ENCODE measurements around the gene KLK12.

The KLK12 gene

GRCh38 chr19:51078731-51079130 is 43.9 kb upstream of the KLK12 start:
- DNase-seq = no peak
- H3K4me1 ChIP-seq (ENCODE audit: control extremely low read depth in 1 of 4, control insufficient read depth in 4 of 4, insufficient read depth in 4 of 4, low read length in 3 of 4) = no peaks in the 10 kb centered on the region
- H3K27ac ChIP-seq (ENCODE audit: insufficient read depth in 1 of 2, low read depth in 1 of 2, low read length in 2 of 2, poor library complexity in 1 of 2, severe bottlenecking in 2 of 2) = no peak overlapping the region
- no peaks in the 10 kb centered on the region for H3K36me3 ChIP-seq (ENCODE audit: control insufficient read depth in 4 of 4, insufficient read depth in 4 of 4, low read length in 3 of 4)
- H3K27me3 ChIP-seq (replicated peaks in 2 of 5; ENCODE audit: control insufficient read depth in 4 of 5, insufficient read depth in 5 of 5, low read length in 4 of 5) = peaks cover 0 to 18% (median 2%) of the 10 kb centered on the region in 5 experiments
- CTCF ChIA-PET = no interaction called here
- peaks cover 0 to 7% (median 1%) of the 10 kb centered on the region in 5 experiments for H3K9me3 ChIP-seq (ENCODE audit: control extremely low read depth in 1 of 5, control insufficient read depth in 4 of 5, insufficient read depth in 2 of 5, low read depth in 1 of 5, low read length in 4 of 5)
- no peak overlapping the region for H3K4me3 ChIP-seq (ENCODE audit: control insufficient read depth in 1 of 7, extremely low read depth in 1 of 7, insufficient read depth in 4 of 7, low read depth in 2 of 7, low read length in 6 of 7)
- POLR2A ChIA-PET = no interaction called here
- 94% methylated on average over 5 of the region's 6 CpGs for WGBS (ENCODE audit: insufficient coverage)

- POLR2A ChIA-PET = no interaction called here
- Histone ChIP-seq H3K4me1 (ENCODE audit: control extremely low read depth in 1 of 4, control insufficient read depth in 4 of 4, insufficient read depth in 4 of 4, low read length in 3 of 4) (no peaks in the 10 kb centered on the region), H3K27ac (ENCODE audit: insufficient read depth in 1 of 2, low read depth in 1 of 2, low read length in 2 of 2, poor library complexity in 1 of 2, severe bottlenecking in 2 of 2) (no peak overlapping the region), H3K27me3 (replicated peaks in 2 of 5; ENCODE audit: control insufficient read depth in 4 of 5, insufficient read depth in 5 of 5, low read length in 4 of 5) (peaks cover 0 to 12% (median 2%) of the 10 kb centered on the region in 5 experiments), H3K9me3 (ENCODE audit: control extremely low read depth in 1 of 5, control insufficient read depth in 4 of 5, insufficient read depth in 2 of 5, low read depth in 1 of 5, low read length in 4 of 5) (peaks cover 0 to 12% (median 2%) of the 10 kb centered on the region in 5 experiments), H3K36me3 (ENCODE audit: control insufficient read depth in 4 of 4, insufficient read depth in 4 of 4, low read length in 3 of 4) (no peaks in the 10 kb centered on the region), H3K4me3 (ENCODE audit: control insufficient read depth in 1 of 7, extremely low read depth in 1 of 7, insufficient read depth in 4 of 7, low read depth in 2 of 7, low read length in 6 of 7) (no peak overlapping the region)
- CTCF ChIA-PET = no interaction called here
- no peak for DNase-seq
- 68% methylated on average over 6 of the region's 6 CpGs for WGBS (ENCODE audit: insufficient coverage)
Measured at GRCh38 chr19:51078104-51078503, 43.3 kb upstream of the KLK12 start.

GRCh38 chr19:51076631-51077213 is 41.9 kb upstream of the KLK12 start:
- no peak for DNase-seq
- CTCF ChIA-PET = no interaction called here
- Histone ChIP-seq H3K4me1 (ENCODE audit: control extremely low read depth in 1 of 4, control insufficient read depth in 4 of 4, insufficient read depth in 4 of 4, low read length in 3 of 4) (no peaks in the 10 kb centered on the region), H3K27me3 (replicated peaks in 2 of 5; ENCODE audit: control insufficient read depth in 4 of 5, insufficient read depth in 5 of 5, low read length in 4 of 5) (peaks cover 0 to 11% (median 2%) of the 10 kb centered on the region in 5 experiments), H3K4me3 (ENCODE audit: control insufficient read depth in 1 of 7, extremely low read depth in 1 of 7, insufficient read depth in 4 of 7, low read depth in 2 of 7, low read length in 6 of 7) (no peak overlapping the region), H3K36me3 (ENCODE audit: control insufficient read depth in 4 of 4, insufficient read depth in 4 of 4, low read length in 3 of 4) (no peaks in the 10 kb centered on the region), H3K9me3 (ENCODE audit: control extremely low read depth in 1 of 5, control insufficient read depth in 4 of 5, insufficient read depth in 2 of 5, low read depth in 1 of 5, low read length in 4 of 5) (peaks cover 0 to 14% (median 2%) of the 10 kb centered on the region in 5 experiments), H3K27ac (ENCODE audit: insufficient read depth in 1 of 2, low read depth in 1 of 2, low read length in 2 of 2, poor library complexity in 1 of 2, severe bottlenecking in 2 of 2) (no peak overlapping the region)
- POLR2A ChIA-PET = no interaction called here
- 88% methylated on average over 10 of the region's 14 CpGs for WGBS (ENCODE audit: insufficient coverage)

GRCh38 chr19:51075998-51076397 is 41.2 kb upstream of the KLK12 start:
- CTCF ChIA-PET = no interaction called here
- Histone ChIP-seq H3K27ac (ENCODE audit: insufficient read depth in 1 of 2, low read depth in 1 of 2, low read length in 2 of 2, poor library complexity in 1 of 2, severe bottlenecking in 2 of 2) (no peak overlapping the region), H3K4me1 (ENCODE audit: control extremely low read depth in 1 of 4, control insufficient read depth in 4 of 4, insufficient read depth in 4 of 4, low read length in 3 of 4) (no peaks in the 10 kb centered on the region), H3K36me3 (ENCODE audit: control insufficient read depth in 4 of 4, insufficient read depth in 4 of 4, low read length in 3 of 4) (no peaks in the 10 kb centered on the region), H3K4me3 (ENCODE audit: control insufficient read depth in 1 of 7, extremely low read depth in 1 of 7, insufficient read depth in 4 of 7, low read depth in 2 of 7, low read length in 6 of 7) (no peak overlapping the region), H3K27me3 (replicated peaks in 2 of 5; ENCODE audit: control insufficient read depth in 4 of 5, insufficient read depth in 5 of 5, low read length in 4 of 5) (peaks cover 0 to 12% (median 3%) of the 10 kb centered on the region in 5 experiments), H3K9me3 (ENCODE audit: control extremely low read depth in 1 of 5, control insufficient read depth in 4 of 5, insufficient read depth in 2 of 5, low read depth in 1 of 5, low read length in 4 of 5) (peaks cover 0 to 14% (median 2%) of the 10 kb centered on the region in 5 experiments)
- POLR2A ChIA-PET = no interaction called here
- WGBS (ENCODE audit: insufficient coverage) = 100% methylated on average over 1 of the region's 5 CpGs
- no peak for DNase-seq

GRCh38 chr19:51071095-51071405 is 36.2 kb upstream of the KLK12 start:
- WGBS (ENCODE audit: insufficient coverage) = 86% methylated on average over 3 of the region's 4 CpGs
- Histone ChIP-seq H3K36me3 (ENCODE audit: control insufficient read depth in 4 of 4, insufficient read depth in 4 of 4, low read length in 3 of 4) (no peaks in the 10 kb centered on the region), H3K9me3 (ENCODE audit: control extremely low read depth in 1 of 5, control insufficient read depth in 4 of 5, insufficient read depth in 2 of 5, low read depth in 1 of 5, low read length in 4 of 5) (peaks cover 0 to 14% (median 2%) of the 10 kb centered on the region in 5 experiments), H3K4me1 (ENCODE audit: control extremely low read depth in 1 of 4, control insufficient read depth in 4 of 4, insufficient read depth in 4 of 4, low read length in 3 of 4) (no peaks in the 10 kb centered on the region), H3K4me3 (ENCODE audit: control insufficient read depth in 1 of 7, extremely low read depth in 1 of 7, insufficient read depth in 4 of 7, low read depth in 2 of 7, low read length in 6 of 7) (no peak overlapping the region), H3K27me3 (replicated peaks in 2 of 5; ENCODE audit: control insufficient read depth in 4 of 5, insufficient read depth in 5 of 5, low read length in 4 of 5) (peaks cover 4 to 29% (median 9%) of the 10 kb centered on the region in 5 experiments), H3K27ac (ENCODE audit: insufficient read depth in 1 of 2, low read depth in 1 of 2, low read length in 2 of 2, poor library complexity in 1 of 2, severe bottlenecking in 2 of 2) (no peak overlapping the region)
- ChIA-PET POLR2A (no interaction called here), CTCF (no interaction called here)
- DNase-seq = no peak

GRCh38 chr19:51070334-51071094 is 35.7 kb upstream of the KLK12 start:
- peaks cover 0 to 14% (median 2%) of the 10 kb centered on the region in 5 experiments for H3K9me3 ChIP-seq (ENCODE audit: control extremely low read depth in 1 of 5, control insufficient read depth in 4 of 5, insufficient read depth in 2 of 5, low read depth in 1 of 5, low read length in 4 of 5)
- peaks cover 7 to 33% (median 10%) of the 10 kb centered on the region in 5 experiments for H3K27me3 ChIP-seq (replicated peaks in 2 of 5; ENCODE audit: control insufficient read depth in 4 of 5, insufficient read depth in 5 of 5, low read length in 4 of 5)
- CTCF ChIA-PET = no interaction called here
- no peaks in the 10 kb centered on the region for H3K36me3 ChIP-seq (ENCODE audit: control insufficient read depth in 4 of 4, insufficient read depth in 4 of 4, low read length in 3 of 4)
- H3K4me3 ChIP-seq (ENCODE audit: control insufficient read depth in 1 of 7, extremely low read depth in 1 of 7, insufficient read depth in 4 of 7, low read depth in 2 of 7, low read length in 6 of 7) = no peak overlapping the region
- 100% methylated on average over 2 of the region's 5 CpGs for WGBS (ENCODE audit: insufficient coverage)
- H3K4me1 ChIP-seq (ENCODE audit: control extremely low read depth in 1 of 4, control insufficient read depth in 4 of 4, insufficient read depth in 4 of 4, low read length in 3 of 4) = no peaks in the 10 kb centered on the region
- DNase-seq = no peak
- POLR2A ChIA-PET = no interaction called here
- no peak overlapping the region for H3K27ac ChIP-seq (ENCODE audit: insufficient read depth in 1 of 2, low read depth in 1 of 2, low read length in 2 of 2, poor library complexity in 1 of 2, severe bottlenecking in 2 of 2)

- H3K27ac ChIP-seq (ENCODE audit: insufficient read depth in 1 of 2, low read depth in 1 of 2, low read length in 2 of 2, poor library complexity in 1 of 2, severe bottlenecking in 2 of 2) = no peak overlapping the region
- H3K27me3 ChIP-seq (replicated peaks in 2 of 5; ENCODE audit: control insufficient read depth in 4 of 5, insufficient read depth in 5 of 5, low read length in 4 of 5) = peaks cover 12 to 60% (median 20%) of the 10 kb centered on the region in 5 experiments
- H3K36me3 ChIP-seq (ENCODE audit: control insufficient read depth in 4 of 4, insufficient read depth in 4 of 4, low read length in 3 of 4) = no peaks in the 10 kb centered on the region
- peaks cover 0 to 3% (median under 1%) of the 10 kb centered on the region in 4 experiments for H3K4me1 ChIP-seq (ENCODE audit: control extremely low read depth in 1 of 4, control insufficient read depth in 4 of 4, insufficient read depth in 4 of 4, low read length in 3 of 4)
- POLR2A ChIA-PET = no interaction called here
- H3K9me3 ChIP-seq (ENCODE audit: control extremely low read depth in 1 of 5, control insufficient read depth in 4 of 5, insufficient read depth in 2 of 5, low read depth in 1 of 5, low read length in 4 of 5) = peaks cover 0 to 2% (median 0%) of the 10 kb centered on the region in 5 experiments
- H3K4me3 ChIP-seq (ENCODE audit: control insufficient read depth in 1 of 7, extremely low read depth in 1 of 7, insufficient read depth in 4 of 7, low read depth in 2 of 7, low read length in 6 of 7) = no peak overlapping the region
- DNase-seq = no peak
- CTCF ChIA-PET = no interaction called here
- WGBS (ENCODE audit: insufficient coverage) = 57% methylated on average over 6 of the region's 7 CpGs
Measured at GRCh38 chr19:51066393-51067186, 31.8 kb upstream of the KLK12 start.
